Ascending aorta (tissue), 2 donors: ENCODE data around the gene MSH4. TPM values are rescaled to one million over a fixed set of nuclear protein-coding genes. Genes with fewer than 3 reads are reported as not detected.
"Not testable (repeated sequence)": the region's sequence is repeated elsewhere in the genome, so short reads cannot be mapped to it uniquely, and the experiment has no call there.

Experiments
- DNase-seq, 2 donors: peaks; one replicate each; pipeline ENCODE4 v3.0.0-alpha.2; 2019; ENCODE audit warnings: low spot score in 2 of 2
- H3K27ac ChIP-seq, 2 donors: fragments of 200-600 bp; sonication (generic); one replicate each; pipeline ENCODE4 v1.5.1; 2016 to 2017; ENCODE audit warnings: mild to moderate bottlenecking in 1 of 2
- H3K27me3 ChIP-seq: fragments of 200-600 bp; sonication (generic); one replicate; pipeline ENCODE4 v1.5.1; 2017
- H3K36me3 ChIP-seq, 2 donors: fragments of 200-600 bp; sonication (generic); one replicate each; pipeline ENCODE4 v1.5.1; 2016
- H3K4me1 ChIP-seq, 2 donors: fragments of 200-600 bp; sonication (generic); one replicate each; pipeline ENCODE4 v1.5.1; 2016 to 2017; ENCODE audit warnings: mild to moderate bottlenecking in 1 of 2
- H3K4me3 ChIP-seq, 2 donors: fragments of 200-600 bp; sonication (generic); one replicate each; pipeline ENCODE4 v1.5.1; 2016 to 2017; ENCODE audit warnings: mild to moderate bottlenecking in 1 of 2
- H3K9me3 ChIP-seq, 2 donors: fragments of 200-600 bp; sonication (generic); one replicate each; pipeline ENCODE4 v1.5.1; 2016
- CTCF ChIP-seq, 3 experiments: fragments of 200-600 bp in 2 of 3; fragments of 450-650 bp in 1 of 3; sonication (generic) in 2 of 3; IDR thresholded peaks; one replicate each; pipeline ENCODE4 v1.5.1; 2016 to 2019; ENCODE audit warnings: antibody characterized with exemption in 3 of 3, mild to moderate bottlenecking in 1 of 3, moderate library complexity in 1 of 3
- intact Hi-C: fragments of 100-400 bp; cut with DNase I; formaldehyde crosslinking; loops from one replicate; pipeline ENCODE4 v1.15.1; 2023
- total RNA-seq: library from RNA; depleted of rRNA; stranded (reverse); fragments of >200 nt; gene quantifications from one replicate; pipeline ENCODE4 v1.1.0, GENCODE V29; 2016

MSH4 gene
- total RNA-seq, 1 donor from 2014 or later: not detected

DNA sequence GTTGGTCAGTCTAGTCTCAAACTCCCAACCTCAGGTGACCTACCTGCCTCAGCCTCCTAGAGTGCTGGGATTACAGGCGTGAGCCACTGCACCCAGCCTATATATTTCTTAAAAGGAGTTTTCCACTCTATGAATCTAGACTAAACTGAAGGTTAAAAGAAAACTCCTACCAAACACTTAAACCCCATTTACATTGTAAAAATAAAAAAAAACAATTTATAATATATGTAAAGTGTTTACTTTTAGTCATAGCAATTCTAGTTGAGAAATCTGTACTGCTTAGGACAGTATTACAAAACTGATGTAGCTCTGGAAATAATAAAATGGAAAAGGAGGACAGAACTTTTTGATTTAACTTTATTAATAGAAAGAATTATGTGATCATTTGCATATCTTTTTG is 126.0 kb downstream of the MSH4 start:
- Histone ChIP-seq H3K27ac (no peak overlapping the region), H3K4me3 (no peak overlapping the region), H3K9me3 (no peaks in the 10 kb centered on the region), H3K4me1 (no peaks in the 10 kb centered on the region), H3K36me3 (no peaks in the 10 kb centered on the region), H3K27me3 (no peaks in the 10 kb centered on the region)
- no peak for TF ChIP-seq CTCF (IDR thresholded peaks at IDR 0.05)
- intact Hi-C loops: no loop called here
- DNase-seq: no peak

- no peak for TF ChIP-seq CTCF (IDR thresholded peaks at IDR 0.05)
- intact Hi-C loops: no loop called here
- H3K27ac ChIP-seq: no peak within 1 kb of the TSS
Measured at GRCh38 chr1:75932304-75932703, 135.6 kb downstream of the MSH4 start, which contains the start of gene ASB17. ASB17 (minus strand) TSS chr1:75932404; CDS start chr1:75932291, 113 bp downstream.

GRCh38 chr1:75937034-75937433 is 140.4 kb downstream of the MSH4 start:
- H3K27me3 ChIP-seq: no peaks in the 10 kb centered on the region
- no peak for DNase-seq
- no peak overlapping the region for H3K4me3 ChIP-seq
- no peak for TF ChIP-seq CTCF (IDR thresholded peaks at IDR 0.05)
- no peaks in the 10 kb centered on the region for H3K4me1 ChIP-seq
- no peak overlapping the region for H3K27ac ChIP-seq
- H3K9me3 ChIP-seq: no peaks in the 10 kb centered on the region
- intact Hi-C loops: no loop called here
- H3K36me3 ChIP-seq: no peaks in the 10 kb centered on the region

More at GRCh38 chr1:75932304-75932703, 135.6 kb downstream of the MSH4 start, which contains the start of gene ASB17:
- no peaks in the 10 kb centered on the region for H3K27me3 ChIP-seq
- no peaks in the 10 kb centered on the region for H3K36me3 ChIP-seq
- DNase-seq: no peak
- H3K9me3 ChIP-seq: no peaks in the 10 kb centered on the region
- no peaks in the 10 kb centered on the region for H3K4me1 ChIP-seq
- H3K4me3 ChIP-seq: no peak within 1 kb of the TSS

- H3K9me3 ChIP-seq, H3K4me1 ChIP-seq, H3K27me3 ChIP-seq, H3K36me3 ChIP-seq, intact Hi-C loops, H3K27ac ChIP-seq, H3K4me3 ChIP-seq, DNase-seq: not testable (repeated sequence)
Measured at GRCh38 chr1:75943037-75943436, 146.4 kb downstream of the MSH4 start.

DNA sequence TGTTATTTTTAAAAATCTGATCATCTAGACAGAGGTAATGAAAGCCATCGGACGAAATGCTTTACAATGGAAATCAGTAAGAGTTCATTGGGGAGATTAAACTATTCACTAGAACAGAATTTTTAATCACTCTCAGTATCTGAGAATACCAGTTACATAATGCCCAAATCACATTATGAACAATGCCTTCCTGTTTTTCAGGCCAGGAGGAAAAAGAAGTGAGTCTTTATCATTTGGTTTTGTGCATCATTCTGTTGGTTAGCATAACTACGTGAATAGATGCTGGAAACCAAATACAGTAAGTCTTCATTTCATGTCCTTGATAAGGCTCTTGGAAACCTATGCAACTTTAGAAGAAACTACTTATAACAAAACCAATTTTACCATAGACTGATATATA is 153.5 kb downstream of the MSH4 start:
- Histone ChIP-seq H3K27me3 (no peaks in the 10 kb centered on the region), H3K27ac (no peak overlapping the region), H3K9me3 (no peaks in the 10 kb centered on the region), H3K4me1 (no peaks in the 10 kb centered on the region), H3K36me3 (no peaks in the 10 kb centered on the region), H3K4me3 (no peak overlapping the region)
- intact Hi-C loops: no loop called here
- no peak for DNase-seq
- no peak for TF ChIP-seq CTCF (IDR thresholded peaks at IDR 0.05)

GRCh38 chr1:75952016-75952415 is 155.3 kb downstream of the MSH4 start:
- Histone ChIP-seq H3K36me3 (no peaks in the 10 kb centered on the region), H3K27ac (no peak overlapping the region), H3K4me3 (no peak overlapping the region), H3K27me3 (no peaks in the 10 kb centered on the region), H3K4me1 (no peaks in the 10 kb centered on the region), H3K9me3 (no peaks in the 10 kb centered on the region)
- intact Hi-C loops: no loop called here
- no peak for DNase-seq
- no peak for TF ChIP-seq CTCF (IDR thresholded peaks at IDR 0.05)
